HG02981 (cell line): ENCODE measurements around the gene KPNB1.

Experiments
- ATAC-seq: cut with Tn5 transposase; IDR thresholded peaks from one replicate; pipeline ENCODE4 v1.9.1; 2021; ENCODE audit warnings: mild to moderate bottlenecking, moderate library complexity; ENCODE audit not compliant: unreplicated experiment

The KPNB1 gene

DNA sequence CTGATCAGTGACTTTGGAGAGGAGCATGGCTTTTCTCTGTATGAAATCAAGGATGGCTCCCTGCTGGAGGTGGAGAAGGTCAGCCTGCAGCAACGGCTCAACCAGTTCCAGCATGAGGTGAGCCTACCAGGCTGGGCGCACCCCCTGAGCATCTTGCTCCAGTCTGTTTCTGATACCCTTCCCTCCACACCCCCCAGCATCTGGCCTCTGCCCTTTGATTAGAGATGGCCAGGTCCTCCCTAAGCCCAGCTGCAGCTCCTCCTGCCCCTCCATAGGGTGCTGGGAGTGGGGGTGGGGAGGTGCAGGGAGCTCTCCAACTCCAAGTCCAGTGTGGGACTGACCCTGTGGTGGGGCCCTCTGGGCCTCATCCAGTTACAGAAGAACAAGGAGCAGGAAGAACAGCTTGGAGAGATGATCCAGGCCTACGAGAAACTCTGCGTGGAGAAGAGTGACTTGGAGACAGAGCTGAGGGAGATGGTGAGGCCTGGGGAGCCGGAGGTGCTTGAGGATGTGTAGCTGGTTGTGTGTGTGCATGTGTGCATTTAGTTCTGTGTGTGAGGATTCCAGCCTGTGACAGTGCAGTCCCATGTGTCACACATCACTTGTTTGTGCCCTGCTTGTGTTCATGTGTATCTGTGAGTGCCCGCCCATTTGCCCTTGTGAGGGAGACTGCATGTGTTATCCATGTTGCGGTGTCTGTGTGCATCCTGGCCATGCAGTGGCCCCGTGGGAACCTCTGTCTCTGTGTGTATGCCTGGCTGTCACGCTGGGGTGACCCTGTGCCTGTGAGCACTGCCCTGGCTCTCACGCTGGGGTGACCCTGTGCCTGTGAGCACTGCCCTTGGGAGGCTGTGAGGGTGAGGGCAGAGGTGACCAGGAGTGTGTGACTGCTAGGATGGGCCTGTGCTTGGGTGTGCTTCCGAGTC, 47.3 kb downstream of the KPNB1 start:
- ATAC-seq = no peak

DNA sequence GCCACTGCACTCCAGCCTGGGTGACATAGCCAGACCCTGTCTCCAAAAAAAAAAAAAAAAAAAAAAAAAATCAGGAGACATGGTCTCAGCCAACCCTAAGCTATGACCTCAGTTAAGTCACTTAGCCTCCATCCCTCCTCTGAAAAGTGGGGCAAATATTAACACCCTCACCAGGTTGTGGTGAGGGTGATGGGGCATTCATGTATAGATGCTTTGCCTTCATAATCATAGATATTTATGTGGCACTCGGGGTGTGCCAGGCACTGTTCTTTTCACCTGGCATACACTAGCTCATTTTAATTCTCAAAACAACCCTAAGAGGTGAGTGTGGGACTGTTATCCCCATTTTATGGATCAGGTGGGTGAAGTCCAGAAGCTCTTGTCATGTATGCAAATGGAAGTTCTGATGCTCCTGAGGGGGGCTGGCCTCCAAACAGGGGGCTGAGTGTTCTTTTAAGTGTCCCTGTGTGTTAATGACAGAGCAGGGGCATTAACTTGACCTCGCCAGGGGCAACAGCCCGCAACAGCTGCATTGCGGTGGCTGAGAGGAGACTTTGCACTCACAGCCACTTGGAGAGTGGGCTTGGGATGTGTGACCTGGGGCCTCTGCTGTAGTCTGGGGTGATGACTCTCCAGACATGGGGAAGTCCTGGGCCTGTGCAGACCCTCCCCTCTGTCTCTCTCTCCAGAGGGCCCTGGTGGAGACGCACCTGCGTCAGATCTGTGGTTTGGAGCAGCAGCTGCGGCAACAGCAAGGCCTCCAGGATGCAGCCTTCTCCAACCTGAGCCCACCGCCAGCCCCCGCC, 48.4 kb downstream of the KPNB1 start:
- ATAC-seq = no peak

DNA sequence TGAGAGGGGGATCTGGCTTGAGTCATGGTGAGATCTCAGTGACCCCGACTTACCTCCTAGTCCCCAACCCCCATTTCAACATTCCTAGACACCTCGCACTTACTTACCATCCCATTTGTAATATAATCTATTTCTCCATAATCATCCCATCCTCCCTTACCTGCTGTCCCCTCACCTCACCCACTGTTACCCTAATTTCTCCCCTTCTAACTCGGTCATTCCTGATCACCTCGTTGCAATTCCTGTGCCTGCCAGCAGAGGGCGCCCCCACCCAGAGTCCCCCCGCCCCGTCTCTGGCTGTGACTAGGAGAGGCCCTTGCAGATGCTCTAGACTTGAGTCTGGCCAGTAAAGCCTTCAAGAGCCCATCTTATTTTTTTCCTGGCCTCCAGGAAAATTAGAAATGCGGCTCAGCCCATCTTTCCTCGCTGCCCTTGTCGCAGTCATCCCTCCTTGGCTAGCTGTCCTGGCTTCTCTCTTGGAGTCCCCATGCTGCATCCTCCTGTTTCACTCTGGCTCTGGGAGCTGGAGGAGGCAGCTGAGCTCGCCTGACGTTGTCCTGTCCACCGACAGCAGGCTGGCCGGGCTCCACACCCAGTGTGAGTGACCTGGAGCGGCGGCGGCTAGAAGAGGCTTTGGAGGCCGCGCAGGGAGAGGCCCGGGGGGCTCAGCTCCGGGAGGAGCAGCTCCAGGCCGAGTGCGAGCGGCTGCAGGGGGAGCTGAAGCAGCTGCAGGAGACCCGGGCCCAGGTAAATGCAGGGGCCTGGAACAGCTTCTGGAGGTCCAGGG, 49.2 kb downstream of the KPNB1 start:
- no peak for ATAC-seq

DNA sequence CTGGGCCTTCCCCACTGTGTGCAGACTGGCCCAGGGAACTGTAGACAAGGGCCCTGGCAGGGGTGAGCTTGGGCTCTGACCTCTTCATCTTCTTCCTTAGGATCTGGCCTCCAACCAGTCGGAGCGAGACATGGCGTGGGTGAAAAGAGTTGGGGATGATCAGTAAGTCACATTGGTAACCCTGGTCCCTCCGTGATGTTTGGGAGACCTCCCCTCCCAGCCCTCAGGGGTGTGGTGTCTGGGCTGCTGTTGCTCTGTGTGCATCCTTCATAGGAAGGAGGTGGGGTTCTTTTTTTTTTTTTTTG, 49.8 kb downstream of the KPNB1 start:
- no peak for ATAC-seq

DNA sequence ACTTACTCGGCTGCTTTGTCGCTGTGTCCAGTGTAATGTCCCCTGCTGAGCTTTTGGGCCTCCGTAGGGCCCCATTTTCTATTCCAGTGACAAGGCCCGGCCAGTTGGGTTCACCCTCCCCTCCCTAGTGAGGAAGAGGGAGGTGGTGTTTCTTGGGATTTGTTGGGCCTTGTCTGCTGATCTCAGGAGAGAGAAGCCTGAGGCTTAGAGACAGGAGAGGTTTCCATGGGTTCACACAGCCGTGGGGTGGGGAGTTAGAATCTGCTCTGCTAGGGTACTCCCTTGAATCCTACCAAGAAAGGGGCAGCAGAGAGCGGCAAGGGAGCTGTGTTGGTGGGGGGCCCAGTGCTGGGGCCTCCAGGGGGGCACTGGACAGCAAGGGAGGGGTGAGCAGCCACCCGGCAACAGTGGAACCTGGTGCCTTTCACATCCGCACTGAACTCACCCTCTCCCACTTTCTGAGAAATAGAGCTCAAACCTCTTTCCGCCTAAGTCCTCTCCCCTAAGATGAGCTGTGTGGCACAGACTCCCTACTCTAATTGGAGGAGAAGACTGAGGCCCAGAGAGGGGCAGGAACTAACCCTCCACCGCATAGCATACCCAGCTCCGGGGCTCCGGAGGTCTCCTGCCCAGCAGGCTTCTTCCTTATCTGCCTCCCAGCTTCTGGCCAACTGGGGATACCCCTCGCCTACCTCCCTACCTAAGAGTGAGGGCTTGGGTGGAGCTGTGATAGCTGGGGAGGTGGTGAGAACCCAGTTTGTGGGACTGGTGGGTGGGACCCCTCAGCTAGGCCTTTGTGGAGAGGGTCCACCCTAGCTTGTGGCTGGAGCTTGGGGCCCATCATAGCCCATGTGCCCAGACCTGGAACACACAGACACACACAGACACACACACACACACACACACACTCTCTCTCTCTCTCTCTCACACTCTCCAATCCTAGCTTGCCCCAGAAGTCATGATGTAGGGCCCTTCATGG, 51.0 kb downstream of the KPNB1 start:
- no peak for ATAC-seq

DNA sequence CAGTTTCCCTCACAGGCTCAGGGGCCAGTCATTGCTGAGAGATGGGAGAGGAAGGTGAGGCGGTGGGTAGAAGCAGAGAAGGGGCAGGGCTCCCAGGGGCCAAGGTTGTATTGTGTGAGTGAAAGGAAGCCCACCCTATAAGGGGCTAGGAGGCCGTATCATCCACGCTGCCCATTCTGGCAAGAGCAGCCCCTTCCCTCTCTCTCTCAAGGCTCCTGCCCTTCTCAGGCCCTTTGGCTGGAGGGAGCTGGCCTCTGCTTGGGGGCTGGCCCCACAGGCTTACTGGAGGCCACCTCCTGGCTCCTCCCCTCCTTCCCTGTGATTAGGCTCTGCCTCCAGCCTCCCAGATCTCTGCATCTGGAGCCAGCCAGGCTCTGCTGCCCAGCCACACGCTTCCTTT, 51.9 kb downstream of the KPNB1 start:
- ATAC-seq = no peak

DNA sequence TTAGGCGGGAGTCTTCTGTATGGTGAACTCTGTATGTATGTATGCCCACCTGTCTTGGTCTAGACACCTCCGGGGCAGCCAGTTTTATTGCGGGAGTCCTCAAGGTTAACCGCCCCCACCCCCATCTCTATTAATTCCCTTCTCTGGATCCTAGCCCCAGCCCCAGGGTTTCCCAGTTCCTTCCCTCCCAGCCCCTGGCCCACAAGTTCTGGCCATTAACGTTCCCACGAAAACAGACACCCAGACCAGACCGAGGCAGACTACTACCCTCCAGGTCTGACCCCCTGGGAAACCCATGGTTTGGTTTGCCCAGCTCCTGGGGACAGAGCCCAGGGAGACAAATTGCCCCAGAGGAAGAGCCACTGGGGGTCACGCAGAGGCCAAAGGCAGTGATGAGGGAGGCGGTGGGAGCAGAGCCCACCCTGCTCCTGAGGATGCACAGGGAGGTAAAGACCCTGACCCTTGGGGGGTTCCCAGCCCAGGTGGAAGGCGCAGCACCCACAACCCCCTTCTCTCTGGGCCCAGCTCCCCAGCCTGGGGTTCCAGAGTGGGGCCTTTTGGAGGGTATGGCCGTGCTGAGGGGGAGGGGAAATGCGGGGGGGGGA, 52.8 kb downstream of the KPNB1 start:
- no peak for ATAC-seq

DNA sequence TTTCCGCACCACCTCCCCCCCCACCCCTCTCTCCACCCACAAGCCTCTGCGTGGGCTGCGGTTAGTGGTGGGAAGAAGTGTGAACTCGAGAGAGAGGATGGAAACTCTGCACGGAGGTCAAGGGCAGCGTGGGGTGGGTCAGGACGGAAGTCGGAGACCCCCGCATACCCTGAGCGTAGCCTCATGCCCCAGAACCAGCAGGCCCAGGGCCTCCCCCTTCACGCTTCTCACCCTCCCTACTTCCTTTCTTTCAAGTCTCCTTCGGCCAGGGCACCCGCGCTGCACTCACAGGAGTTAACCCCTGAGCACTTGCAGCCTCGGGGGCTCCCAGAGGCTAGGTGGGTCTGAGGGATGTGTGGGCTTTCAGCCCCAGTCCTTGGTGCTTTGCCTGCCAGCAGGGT, 53.5 kb downstream of the KPNB1 start:
- no peak for ATAC-seq

DNA sequence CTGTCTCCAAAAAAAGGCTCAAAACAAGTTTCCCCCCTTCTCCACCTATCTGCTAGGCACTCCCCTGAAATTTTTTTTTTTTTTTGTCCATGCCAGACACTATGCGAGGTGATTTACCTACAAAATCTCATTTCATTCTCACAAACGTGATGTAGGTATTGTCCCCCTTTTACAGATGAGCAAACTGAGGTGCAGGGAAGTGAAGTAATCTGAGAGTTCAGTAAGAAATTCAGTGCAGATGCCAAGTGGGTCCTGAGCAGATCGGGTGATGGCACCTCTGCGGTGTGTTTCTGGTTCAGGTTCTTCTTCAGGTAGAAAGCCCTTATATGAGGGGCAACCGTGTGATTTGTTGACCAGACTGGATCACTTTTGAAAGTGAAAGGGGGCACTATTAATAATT, 54.0 kb downstream of the KPNB1 start:
- ATAC-seq = no peak

DNA sequence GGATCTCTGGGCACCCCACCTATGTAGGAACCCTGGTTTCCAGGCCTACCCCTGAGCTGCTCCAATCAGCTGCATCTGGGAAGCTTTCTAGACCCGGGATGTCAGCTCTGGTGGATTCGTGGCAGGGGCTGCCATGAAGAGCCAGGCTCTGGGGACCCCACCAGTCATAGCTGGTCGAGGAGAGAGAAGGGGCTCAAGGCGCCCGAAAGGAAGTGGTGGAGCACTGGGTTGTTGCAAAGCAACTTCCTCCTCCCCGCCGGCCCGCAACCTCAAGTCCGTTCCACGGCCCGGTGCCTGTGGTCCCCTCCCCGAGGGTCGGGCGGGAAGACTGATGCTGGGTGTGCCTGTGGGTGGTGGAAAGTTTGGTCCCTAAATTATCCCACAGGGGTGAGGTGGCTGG, 54.4 kb downstream of the KPNB1 start:
- no peak for ATAC-seq

DNA sequence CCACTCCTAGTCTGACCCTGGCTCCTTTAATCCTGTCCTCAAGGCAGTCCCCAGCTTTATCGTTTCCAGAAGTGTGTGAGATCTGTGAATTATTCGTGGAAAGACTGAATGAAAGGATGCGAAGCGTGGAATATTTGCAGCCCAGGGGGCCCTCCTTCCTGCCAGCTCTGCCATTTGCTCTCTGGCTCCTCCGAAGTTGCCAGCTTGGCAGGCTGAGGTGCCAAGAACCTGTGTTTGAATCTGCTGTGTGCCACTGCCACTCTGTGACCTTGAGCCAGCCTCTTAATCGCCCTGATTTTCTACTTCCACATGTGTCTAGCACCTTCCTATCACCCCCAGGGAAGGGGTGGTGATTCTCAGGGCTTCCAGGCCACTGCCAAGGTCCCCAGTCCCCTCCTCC, 55.0 kb downstream of the KPNB1 start:
- ATAC-seq = no peak

DNA sequence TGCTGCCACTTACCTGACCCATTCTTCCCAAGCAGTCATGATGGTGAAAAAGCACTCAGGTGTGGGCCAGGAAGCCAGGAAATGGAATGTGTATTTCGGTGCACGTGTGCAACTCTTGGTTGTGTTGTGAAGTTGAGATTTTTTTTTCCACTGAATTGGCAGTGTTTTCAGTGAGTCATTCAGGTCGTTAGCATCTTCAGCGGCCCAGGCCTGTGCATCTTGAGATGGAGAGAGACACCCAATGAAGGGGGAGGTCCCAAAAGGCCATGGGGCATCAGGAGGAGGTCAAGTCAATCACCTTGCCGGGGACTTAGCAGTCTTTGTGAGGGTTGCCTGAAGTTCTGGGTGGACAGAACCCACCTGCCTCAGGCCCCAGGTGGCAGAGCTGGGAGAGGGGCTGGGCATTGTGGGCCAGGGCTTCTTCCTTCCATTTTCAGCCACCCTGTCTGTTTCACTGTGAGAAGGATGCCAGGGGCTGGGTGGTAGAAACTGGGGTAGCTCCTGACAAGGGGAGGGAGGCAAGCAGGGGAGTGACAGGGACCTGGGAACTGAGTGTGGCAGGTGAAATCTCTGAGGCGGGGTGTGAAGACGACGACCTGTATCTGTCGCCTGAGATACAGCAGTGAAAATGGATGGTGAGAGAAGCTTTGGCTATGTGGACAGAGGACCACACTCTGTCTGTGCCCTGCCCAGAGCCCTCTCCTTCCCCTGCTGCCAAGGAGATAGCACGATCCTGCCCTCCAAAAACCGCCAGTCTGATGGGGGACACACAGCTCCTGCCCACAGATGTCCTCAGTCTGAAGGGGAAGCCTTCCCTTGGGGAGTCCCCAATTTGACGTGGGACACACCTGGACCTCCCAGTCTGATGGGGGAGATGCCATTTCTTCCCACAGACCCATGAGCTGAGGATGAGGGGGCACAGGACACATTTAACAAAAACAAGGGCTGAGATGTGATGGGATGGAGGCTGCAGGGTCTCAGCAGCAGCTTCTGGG, 56.1 kb downstream of the KPNB1 start:
- ATAC-seq = no peak

DNA sequence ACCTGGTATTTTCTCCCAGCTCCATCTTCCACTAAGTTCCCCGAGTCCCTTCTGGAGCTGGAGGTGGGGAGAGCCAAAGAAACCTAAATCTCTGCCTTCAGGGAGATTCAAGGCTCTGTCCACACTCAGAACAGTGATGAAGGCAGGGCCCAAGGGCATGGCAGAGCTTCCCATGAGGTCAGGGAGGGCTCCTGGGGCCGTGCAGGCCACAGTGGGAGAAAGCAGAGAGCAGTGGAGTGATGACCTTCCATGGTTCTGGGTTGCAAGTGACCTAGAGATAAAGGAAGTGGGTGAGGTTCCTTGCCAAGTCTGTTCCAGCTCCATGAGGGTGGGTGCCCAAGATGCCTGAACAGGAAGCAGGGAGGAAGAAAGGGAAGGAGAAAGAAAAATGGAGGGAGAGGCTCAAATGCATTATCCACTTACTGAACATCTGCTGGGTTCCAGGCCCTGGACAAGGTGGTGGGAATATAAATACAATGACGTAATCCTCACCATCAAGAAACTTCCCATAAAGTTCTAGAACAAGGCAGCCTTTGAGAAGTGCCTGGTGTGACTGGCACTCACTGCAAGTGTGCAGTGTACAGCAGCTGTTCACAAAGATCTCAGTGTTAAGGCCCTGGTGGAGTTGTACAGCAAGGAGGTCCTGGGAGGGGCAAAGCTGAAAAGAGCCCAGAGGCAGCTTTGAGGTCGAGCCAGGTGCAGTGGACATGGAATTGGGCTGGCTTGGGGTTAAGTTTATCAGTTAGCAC, 57.5 kb downstream of the KPNB1 start:
- no peak for ATAC-seq

DNA sequence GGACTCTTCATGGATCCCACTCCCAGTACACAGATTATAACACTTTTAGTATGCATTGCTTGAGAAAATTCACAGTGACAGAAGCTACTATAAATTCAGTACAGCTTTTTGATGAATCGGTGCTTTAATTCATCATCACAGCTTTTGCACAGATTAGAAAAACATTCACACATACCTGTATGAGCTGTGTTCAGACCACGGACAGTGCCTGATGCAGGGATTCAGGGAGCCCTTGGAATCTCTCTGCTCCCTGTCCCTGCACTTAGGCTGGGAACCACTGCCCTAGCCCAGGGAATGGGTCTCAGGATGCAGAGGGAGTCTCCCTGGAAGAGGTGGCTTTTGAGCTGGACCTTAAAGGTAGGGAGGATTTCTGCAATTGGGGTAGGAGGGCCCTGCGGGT, 58.2 kb downstream of the KPNB1 start:
- no peak for ATAC-seq

DNA sequence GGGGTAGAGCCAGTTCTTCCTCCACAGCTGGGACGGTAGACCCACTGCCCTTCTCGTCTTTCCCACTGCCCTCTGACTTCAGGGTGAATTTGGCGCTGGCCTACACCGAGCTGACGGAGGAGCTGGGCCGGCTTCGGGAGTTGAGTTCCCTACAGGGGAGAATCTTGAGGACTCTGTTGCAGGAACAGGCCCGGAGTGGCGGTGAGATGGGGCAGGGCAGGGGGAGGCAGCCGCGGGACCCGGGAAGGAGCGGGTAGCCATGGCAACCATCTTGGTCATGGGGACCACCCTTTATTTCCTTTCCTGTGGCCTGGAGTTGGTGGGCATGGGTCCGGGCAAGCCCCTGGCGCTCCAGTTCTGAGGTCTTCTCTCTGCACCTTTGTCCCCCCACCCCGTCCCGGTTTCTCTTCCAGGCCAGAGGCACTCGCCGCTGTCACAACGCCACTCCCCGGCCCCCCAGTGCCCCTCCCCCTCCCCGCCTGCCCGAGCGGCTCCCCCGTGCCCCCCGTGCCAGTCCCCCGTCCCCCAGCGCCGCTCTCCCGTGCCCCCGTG, 58.7 kb downstream of the KPNB1 start:
- ATAC-seq = no peak

DNA sequence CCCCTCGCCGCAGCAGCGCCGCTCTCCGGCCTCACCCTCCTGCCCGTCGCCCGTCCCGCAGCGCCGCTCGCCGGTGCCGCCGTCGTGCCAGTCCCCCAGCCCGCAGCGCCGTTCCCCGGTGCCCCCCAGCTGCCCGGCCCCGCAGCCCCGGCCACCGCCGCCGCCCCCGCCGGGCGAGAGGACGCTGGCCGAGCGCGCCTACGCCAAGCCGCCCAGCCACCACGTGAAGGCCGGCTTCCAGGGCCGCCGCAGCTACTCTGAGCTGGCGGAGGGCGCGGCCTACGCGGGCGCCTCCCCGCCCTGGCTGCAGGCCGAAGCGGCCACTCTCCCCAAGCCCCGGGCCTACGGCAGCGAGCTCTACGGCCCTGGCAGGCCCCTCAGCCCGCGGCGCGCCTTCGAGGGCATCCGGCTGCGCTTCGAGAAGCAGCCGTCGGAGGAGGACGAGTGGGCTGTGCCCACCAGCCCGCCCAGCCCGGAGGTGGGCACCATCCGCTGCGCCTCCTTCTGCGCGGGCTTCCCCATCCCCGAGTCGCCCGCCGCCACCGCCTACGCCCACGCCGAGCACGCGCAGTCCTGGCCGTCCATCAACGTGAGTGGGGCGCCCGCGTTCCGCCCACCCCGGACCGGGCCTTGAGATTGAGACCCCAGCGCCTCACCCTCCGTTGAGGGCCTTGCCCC, 59.3 kb downstream of the KPNB1 start:
- no peak for ATAC-seq

DNA sequence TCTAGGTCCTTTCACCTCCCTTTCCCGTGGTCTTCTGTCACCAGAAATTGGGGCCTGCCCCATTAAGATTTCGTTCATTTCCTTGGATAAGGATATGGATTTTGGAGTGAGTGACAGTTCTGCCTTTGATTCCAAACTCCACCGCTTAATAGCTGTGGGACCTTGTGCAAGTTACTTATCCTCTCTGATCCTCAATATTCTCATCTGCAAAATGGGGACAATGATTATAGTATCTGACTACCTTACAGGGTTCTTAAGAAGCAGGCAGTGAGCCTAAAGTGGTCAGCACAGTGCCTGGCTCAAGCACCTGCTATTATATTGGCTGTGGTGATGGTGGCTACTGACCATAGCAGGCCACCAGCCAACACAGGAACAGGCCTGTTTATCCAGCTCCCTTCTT, 59.9 kb downstream of the KPNB1 start:
- no peak for ATAC-seq
